Posterior cingulate gyrus (tissue), 11 donors: ENCODE results near the gene COPG1.
A peak's percentile ranks its signal among the peaks of the same experiment; 100 is the strongest.

Experiments
- DNase-seq, 10 donors: peaks; one replicate each; pipeline versions ENCODE4 v3.0.0 to v3.0.0-alpha.2; 2020 to 2021; ENCODE audit warnings: mixed read lengths in 3 of 10
- intact Hi-C: fragments of 100-400 bp; cut with DNase I; formaldehyde crosslinking; loops from one replicate; pipeline ENCODE4 v1.15.1; 2023

Gene COPG1

GRCh38 chr3:129277829-129278271 is 28.4 kb downstream of the COPG1 start:
- DNase-seq, result no peak
- intact Hi-C loops, result no loop called here

- peak; percentile 84 to 99 (median 92) for DNase-seq
- intact Hi-C loops, result no loop called here
These were observed 29.1 kb downstream of the COPG1 start, which contains the start of gene HMCES for GRCh38 chr3:129278439-129278965. TSS of gene HMCES (plus strand) at chr3:129278870. CDS start at chr3:129279733, 863 bp downstream.

- intact Hi-C loops, result no loop called here
- peak in 6 of 10 donors; percentile 6 to 87 (median 15) for DNase-seq
These were observed 29.8 kb downstream of the COPG1 start for GRCh38 chr3:129278966-129279906.

- no peak for DNase-seq
- intact Hi-C loops, result loop anchor here (2.0 kb wide), 1 partner anchor 35 kb away; no protein-coding TSS in a partner anchor
These were observed 30.8 kb downstream of the COPG1 start for GRCh38 chr3:129280183-129280582.

GRCh38 chr3:129281726-129282125 is 32.3 kb downstream of the COPG1 start:
- intact Hi-C loops, result loop anchor here (2.0 kb wide), 1 partner anchor 33 kb away; no protein-coding TSS in a partner anchor
- DNase-seq, result no peak

GRCh38 chr3:129282727-129283327 is 33.4 kb downstream of the COPG1 start:
- intact Hi-C loops, result no loop called here
- no peak for DNase-seq

GRCh38 chr3:129286081-129286480 is 36.7 kb downstream of the COPG1 start:
- no peak for DNase-seq
- intact Hi-C loops, result no loop called here

GRCh38 chr3:129288446-129288845 is 39.0 kb downstream of the COPG1 start:
- no peak for DNase-seq
- intact Hi-C loops, result no loop called here

GRCh38 chr3:129289201-129289921 is 40.0 kb downstream of the COPG1 start:
- intact Hi-C loops, result no loop called here
- DNase-seq, result no peak

GRCh38 chr3:129291236-129291886 is 42.0 kb downstream of the COPG1 start:
- DNase-seq, result no peak
- intact Hi-C loops, result no loop called here

GRCh38 chr3:129295286-129295685 is 45.9 kb downstream of the COPG1 start:
- intact Hi-C loops, result no loop called here
- DNase-seq, result no peak

GRCh38 chr3:129304146-129304961 is 54.9 kb downstream of the COPG1 start:
- intact Hi-C loops, result no loop called here
- peak in 1 of 10 donors; percentile 48 for DNase-seq

GRCh38 chr3:129304962-129305222 is 55.5 kb downstream of the COPG1 start:
- DNase-seq, result no peak
- intact Hi-C loops, result no loop called here

- intact Hi-C loops, result no loop called here
- DNase-seq, result peak in 9 of 10 donors; percentile 46 to 91 (median 52)
These were observed 56.2 kb downstream of the COPG1 start for GRCh38 chr3:129305592-129306091.

GRCh38 chr3:129308636-129309035 is 59.2 kb downstream of the COPG1 start:
- intact Hi-C loops, result no loop called here
- no peak for DNase-seq

- DNase-seq, result no peak
These were observed 61.0 kb downstream of the COPG1 start for GRCh38 chr3:129310111-129311011.

GRCh38 chr3:129311054-129311902 is 61.9 kb downstream of the COPG1 start:
- intact Hi-C loops, result no loop called here
- peak in 1 of 10 donors; percentile 27 for DNase-seq

More at GRCh38 chr3:129310111-129311011, 61.0 kb downstream of the COPG1 start:
- intact Hi-C loops, result no loop called here
